ENCODE measurements around the gene MAP3K6.
"Not testable (repeated sequence)": the region's sequence is repeated elsewhere in the genome, so short reads cannot be mapped to it uniquely, and the experiment has no call there.

MAP3K6 gene

DNA sequence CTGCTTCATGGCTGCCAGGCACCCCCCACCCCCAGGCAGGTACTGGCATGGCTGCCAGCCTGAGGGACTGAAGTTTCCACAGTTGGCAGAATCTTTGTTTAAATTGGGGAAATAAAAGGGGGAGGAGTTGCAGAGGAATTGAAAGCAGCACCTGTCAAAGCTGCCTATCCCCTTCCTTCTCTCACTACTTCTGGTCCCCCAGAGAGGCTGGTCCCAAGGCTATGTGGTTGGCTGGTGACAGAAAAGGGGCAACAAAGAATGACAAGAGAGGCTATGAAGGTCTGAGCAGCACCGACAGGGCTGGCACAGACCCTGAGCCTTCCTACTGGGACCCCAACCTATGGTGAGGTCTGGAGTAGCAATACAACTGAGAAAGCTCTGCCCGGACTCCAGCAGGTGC lies 40.0 kb upstream of the MAP3K6 start:
- WGBS, 2 donors (ENCODE audit: extremely low coverage in 2 of 2, insufficient read length in 2 of 2, insufficient replicate concordance in 1 of 2) = no CpG with 5 or more reads among the region's 2 CpGs
- H3K4me1 ChIP-seq (ENCODE audit: control insufficient read depth in 2 of 2, insufficient read depth in 1 of 2, low read depth in 1 of 2, low read length in 2 of 2) = peaks cover 21 to 40% of the 10 kb centered on the region in 2 donors
- H3K36me3 ChIP-seq (replicated peaks in 1 of 2; ENCODE audit: control insufficient read depth in 2 of 2, insufficient read depth in 2 of 2, low read length in 2 of 2) = peaks cover 12 to 60% of the 10 kb centered on the region in 2 donors
- not testable (repeated sequence) for H3K23ac ChIP-seq (ENCODE audit: low read depth, low read length, poor library complexity); H4K8ac ChIP-seq (ENCODE audit: low read depth, low read length); H2AK5ac ChIP-seq (ENCODE audit: low read depth, low read length); H2BK15ac ChIP-seq (ENCODE audit: low read length); H3K18ac ChIP-seq (ENCODE audit: low read length); H3K4ac ChIP-seq (ENCODE audit: low read length); H2BK5ac ChIP-seq (ENCODE audit: low read length); H3K9me3 ChIP-seq (replicated peaks in 1 of 2; ENCODE audit: control insufficient read depth in 2 of 2, insufficient read depth in 1 of 2, low read depth in 1 of 2, low read length in 2 of 2); H2BK12ac ChIP-seq (ENCODE audit: low read length); H3K4me2 ChIP-seq (ENCODE audit: insufficient read depth, low read length, poor library complexity, severe bottlenecking); H2BK120ac ChIP-seq (ENCODE audit: low read depth, low read length); H3K14ac ChIP-seq (ENCODE audit: low read length); H4K91ac ChIP-seq (ENCODE audit: low read depth, low read length, poor library complexity); H3K79me1 ChIP-seq (ENCODE audit: low read depth, low read length); H3K9ac ChIP-seq (ENCODE audit: low read depth, low read length, poor library complexity); H3K27me3 ChIP-seq (ENCODE audit: control insufficient read depth in 3 of 3, insufficient read depth in 3 of 3, low read depth in 1 of 3, low read length in 3 of 3); H2AFZ ChIP-seq (ENCODE audit: low read length); DNase-seq (ENCODE audit: low spot score); H3K4me3 ChIP-seq (ENCODE audit: low read length in 2 of 2)
- peak overlapping the region; percentile 100 for H3K27ac ChIP-seq (replicated peaks; ENCODE audit: low read length)

- no CpG with 5 or more reads among the region's 4 CpGs for WGBS, 2 donors (ENCODE audit: extremely low coverage in 2 of 2, insufficient read length in 2 of 2, insufficient replicate concordance in 1 of 2)
- Histone ChIP-seq H3K4me1 (ENCODE audit: control insufficient read depth in 2 of 2, insufficient read depth in 1 of 2, low read depth in 1 of 2, low read length in 2 of 2) (peaks cover 21 to 40% of the 10 kb centered on the region in 2 donors), H3K27ac (replicated peaks; ENCODE audit: low read length) (peak overlapping the region; percentile 100)
These were observed 39.6 kb upstream of the MAP3K6 start for GRCh38 chr1:27406362-27406680.

GRCh38 chr1:27405598-27406361 lies 39.0 kb upstream of the MAP3K6 start:
- Histone ChIP-seq H3K9ac (ENCODE audit: low read depth, low read length, poor library complexity) (peak overlapping the region; percentile 80), H2BK5ac (ENCODE audit: low read length) (peak overlapping the region; percentile 76), H3K36me3 (replicated peaks in 1 of 2; ENCODE audit: control insufficient read depth in 2 of 2, insufficient read depth in 2 of 2, low read length in 2 of 2) (peaks cover 9 to 50% of the 10 kb centered on the region in 2 donors), H3K27ac (replicated peaks; ENCODE audit: low read length) (peak overlapping the region; percentile 100), H3K23ac (ENCODE audit: low read depth, low read length, poor library complexity) (peak overlapping the region; percentile 26), H2AK5ac (ENCODE audit: low read depth, low read length) (peak overlapping the region; percentile 98), H3K4me1 (ENCODE audit: control insufficient read depth in 2 of 2, insufficient read depth in 1 of 2, low read depth in 1 of 2, low read length in 2 of 2) (peaks cover 21 to 40% of the 10 kb centered on the region in 2 donors), H3K4ac (ENCODE audit: low read length) (peak overlapping the region; percentile 99), H3K18ac (ENCODE audit: low read length) (peak overlapping the region; percentile 91), H2BK15ac (ENCODE audit: low read length) (peak overlapping the region; percentile 86), H4K91ac (ENCODE audit: low read depth, low read length, poor library complexity) (peak overlapping the region; percentile 88)
- no CpG with 5 or more reads among the region's 18 CpGs for WGBS, 2 donors (ENCODE audit: extremely low coverage in 2 of 2, insufficient read length in 2 of 2, insufficient replicate concordance in 1 of 2)
- not testable (repeated sequence) for H3K14ac ChIP-seq (ENCODE audit: low read length); DNase-seq (ENCODE audit: low spot score); H3K79me1 ChIP-seq (ENCODE audit: low read depth, low read length); H3K4me3 ChIP-seq (ENCODE audit: low read length in 2 of 2); H3K9me3 ChIP-seq (replicated peaks in 1 of 2; ENCODE audit: control insufficient read depth in 2 of 2, insufficient read depth in 1 of 2, low read depth in 1 of 2, low read length in 2 of 2); H3K27me3 ChIP-seq (ENCODE audit: control insufficient read depth in 3 of 3, insufficient read depth in 3 of 3, low read depth in 1 of 3, low read length in 3 of 3); H2BK120ac ChIP-seq (ENCODE audit: low read depth, low read length); H4K8ac ChIP-seq (ENCODE audit: low read depth, low read length); H2BK12ac ChIP-seq (ENCODE audit: low read length); H2AFZ ChIP-seq (ENCODE audit: low read length); H3K4me2 ChIP-seq (ENCODE audit: insufficient read depth, low read length, poor library complexity, severe bottlenecking)

More at GRCh38 chr1:27406362-27406680, 39.6 kb upstream of the MAP3K6 start:
- peak overlapping the region; percentile 91 for H3K18ac ChIP-seq (ENCODE audit: low read length)
- no peaks in the 10 kb centered on the region for H3K9me3 ChIP-seq (replicated peaks in 1 of 2; ENCODE audit: control insufficient read depth in 2 of 2, insufficient read depth in 1 of 2, low read depth in 1 of 2, low read length in 2 of 2)
- no peak overlapping the region for H3K4me3 ChIP-seq (ENCODE audit: low read length in 2 of 2)
- H3K23ac ChIP-seq (ENCODE audit: low read depth, low read length, poor library complexity) = peak overlapping the region; percentile 26
- peak overlapping the region; percentile 88 for H4K91ac ChIP-seq (ENCODE audit: low read depth, low read length, poor library complexity)
- H2BK120ac ChIP-seq (ENCODE audit: low read depth, low read length) = no peak overlapping the region
- peaks cover 11 to 56% of the 10 kb centered on the region in 2 donors for H3K36me3 ChIP-seq (replicated peaks in 1 of 2; ENCODE audit: control insufficient read depth in 2 of 2, insufficient read depth in 2 of 2, low read length in 2 of 2)
- peak overlapping the region; percentile 99 for H3K4ac ChIP-seq (ENCODE audit: low read length)
- H3K4me2 ChIP-seq (ENCODE audit: insufficient read depth, low read length, poor library complexity, severe bottlenecking) = no peak overlapping the region
- H2BK12ac ChIP-seq (ENCODE audit: low read length) = no peak overlapping the region
- peak overlapping the region; percentile 98 for H2AK5ac ChIP-seq (ENCODE audit: low read depth, low read length)
- peak overlapping the region; percentile 86 for H2BK15ac ChIP-seq (ENCODE audit: low read length)
- DNase-seq (ENCODE audit: low spot score) = no peak
- peak overlapping the region; percentile 80 for H3K9ac ChIP-seq (ENCODE audit: low read depth, low read length, poor library complexity)
- H3K27me3 ChIP-seq (ENCODE audit: control insufficient read depth in 3 of 3, insufficient read depth in 3 of 3, low read depth in 1 of 3, low read length in 3 of 3) = no peaks in the 10 kb centered on the region
- no peak overlapping the region for H2AFZ ChIP-seq (ENCODE audit: low read length)
- H3K79me1 ChIP-seq (ENCODE audit: low read depth, low read length) = no peaks in the 10 kb centered on the region
- H2BK5ac ChIP-seq (ENCODE audit: low read length) = peak overlapping the region; percentile 76
- H3K14ac ChIP-seq (ENCODE audit: low read length) = no peak overlapping the region
- no peak overlapping the region for H4K8ac ChIP-seq (ENCODE audit: low read depth, low read length)

DNA sequence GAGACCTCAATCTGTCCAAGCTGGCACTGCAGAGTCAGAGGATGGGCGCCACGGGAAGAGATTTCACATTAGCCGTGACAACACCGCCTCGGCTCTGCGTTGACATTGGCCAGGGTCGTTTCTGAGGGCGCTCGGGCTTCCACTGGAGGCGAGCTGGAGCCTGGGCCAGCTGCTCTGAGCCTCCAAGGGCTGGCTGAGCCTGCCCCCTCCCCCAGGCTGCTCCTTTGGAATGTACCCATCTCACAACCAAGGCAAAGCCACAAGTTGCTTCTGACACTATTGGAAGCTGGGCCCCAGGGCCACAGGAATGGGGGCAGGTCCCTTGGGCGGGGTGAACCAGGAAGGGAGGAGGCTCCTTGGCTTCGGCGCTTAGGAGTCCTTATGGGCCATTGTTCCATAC lies 38.3 kb upstream of the MAP3K6 start:
- H3K9me3 ChIP-seq (replicated peaks in 1 of 2; ENCODE audit: control insufficient read depth in 2 of 2, insufficient read depth in 1 of 2, low read depth in 1 of 2, low read length in 2 of 2) = no peaks in the 10 kb centered on the region
- peak overlapping the region; percentile 70 for H2BK15ac ChIP-seq (ENCODE audit: low read length)
- DNase-seq (ENCODE audit: low spot score) = no peak
- peak overlapping the region; percentile 87 for H2BK5ac ChIP-seq (ENCODE audit: low read length)
- WGBS, 2 donors (ENCODE audit: extremely low coverage in 2 of 2, insufficient read length in 2 of 2, insufficient replicate concordance in 1 of 2) = no CpG with 5 or more reads among the region's 13 CpGs
- no peak overlapping the region for H3K4me2 ChIP-seq (ENCODE audit: insufficient read depth, low read length, poor library complexity, severe bottlenecking)
- peak overlapping the region; percentile 89 for H3K18ac ChIP-seq (ENCODE audit: low read length)
- no peak overlapping the region for H2AFZ ChIP-seq (ENCODE audit: low read length)
- peaks cover 9 to 43% of the 10 kb centered on the region in 2 donors for H3K36me3 ChIP-seq (replicated peaks in 1 of 2; ENCODE audit: control insufficient read depth in 2 of 2, insufficient read depth in 2 of 2, low read length in 2 of 2)
- peak overlapping the region; percentile 67 for H3K14ac ChIP-seq (ENCODE audit: low read length)
- peak overlapping the region; percentile 66 for H2BK12ac ChIP-seq (ENCODE audit: low read length)
- peak overlapping the region; percentile 100 for H3K27ac ChIP-seq (replicated peaks; ENCODE audit: low read length)
- peak overlapping the region; percentile 69 for H2BK120ac ChIP-seq (ENCODE audit: low read depth, low read length)
- H3K4me1 ChIP-seq (ENCODE audit: control insufficient read depth in 2 of 2, insufficient read depth in 1 of 2, low read depth in 1 of 2, low read length in 2 of 2) = peaks cover 21 to 45% of the 10 kb centered on the region in 2 donors
- no peak overlapping the region for H4K8ac ChIP-seq (ENCODE audit: low read depth, low read length)
- peak overlapping the region; percentile 82 for H3K23ac ChIP-seq (ENCODE audit: low read depth, low read length, poor library complexity)
- no peak overlapping the region for H3K4ac ChIP-seq (ENCODE audit: low read length)
- no peak overlapping the region for H3K4me3 ChIP-seq (ENCODE audit: low read length in 2 of 2)
- H3K79me1 ChIP-seq (ENCODE audit: low read depth, low read length) = no peaks in the 10 kb centered on the region
- peak overlapping the region; percentile 93 for H2AK5ac ChIP-seq (ENCODE audit: low read depth, low read length)
- H3K27me3 ChIP-seq (ENCODE audit: control insufficient read depth in 3 of 3, insufficient read depth in 3 of 3, low read depth in 1 of 3, low read length in 3 of 3) = no peaks in the 10 kb centered on the region
- no peak overlapping the region for H3K9ac ChIP-seq (ENCODE audit: low read depth, low read length, poor library complexity)
- H4K91ac ChIP-seq (ENCODE audit: low read depth, low read length, poor library complexity) = peak overlapping the region; percentile 60

Data from neuronal stem cell (in vitro differentiated cells).